Measurements from ENCODE around the gene TSKS.
"Not testable (repeated sequence)": the region's sequence is repeated elsewhere in the genome, so short reads cannot be mapped to it uniquely, and the experiment has no call there.

Gene TSKS

GRCh38 chr19:49730166-49730565 lies 32.9 kb downstream of the TSKS start:
- Histone ChIP-seq H3K9me3 (ENCODE audit: control insufficient read depth, insufficient read depth, low read depth, low read length) (no peaks in the 10 kb centered on the region), H3K27ac (ENCODE audit: extremely low read depth, low read depth, low read length) (no peak overlapping the region), H3K4me3 (ENCODE audit: low read depth, low read length) (no peak overlapping the region), H3K4me1 (ENCODE audit: control insufficient read depth, insufficient read depth, low read length) (no peaks in the 10 kb centered on the region), H3K36me3 (ENCODE audit: control insufficient read depth in 2 of 2, insufficient read depth in 1 of 2, low read length in 2 of 2) (no peaks in the 10 kb centered on the region; a peak in 1 of 3 replicates)
- ChIA-PET POLR2A (interaction anchor here (0.5 kb wide), 1 partner anchor 778 kb away, joined by 5 read pairs; no protein-coding TSS in a partner anchor), CTCF (interaction anchor here (1.6 kb wide), 1 partner anchor 13 kb away, joined by 10 read pairs; no protein-coding TSS in a partner anchor)
- TF ChIP-seq ZNF148 (tag by site-specific recombination; IDR thresholded peaks at IDR 0.05; ENCODE audit: borderline replicate concordance) (no peak), GFI1B (tag by site-specific recombination; IDR thresholded peaks at IDR 0.05) (no peak), ZNF561 (tag by site-specific recombination; IDR thresholded peaks at IDR 0.05; ENCODE audit: borderline replicate concordance) (no peak), ZNF23 (tag by site-specific recombination; IDR thresholded peaks at IDR 0.05; ENCODE audit: borderline replicate concordance) (no peak), ZNF2 (tag by site-specific recombination; IDR thresholded peaks at IDR 0.05) (no peak)

- no peaks in the 10 kb centered on the region for H3K9me3 ChIP-seq (ENCODE audit: control insufficient read depth, insufficient read depth, low read depth, low read length)
- POLR2A ChIA-PET = no interaction called here
- H3K36me3 ChIP-seq (ENCODE audit: control insufficient read depth in 2 of 2, insufficient read depth in 1 of 2, low read length in 2 of 2) = no peaks in the 10 kb centered on the region; a peak in 1 of 3 replicates
- H3K4me3 ChIP-seq (ENCODE audit: low read depth, low read length) = no peak overlapping the region
- no peak overlapping the region for H3K27ac ChIP-seq (ENCODE audit: extremely low read depth, low read depth, low read length)
- H3K4me1 ChIP-seq (ENCODE audit: control insufficient read depth, insufficient read depth, low read length) = no peaks in the 10 kb centered on the region
- CTCF ChIA-PET = interaction anchor here (0.6 to 2.6 kb wide), 3 partner anchors 10 to 137 kb away, joined by 3 to 15 read pairs (median 3); no protein-coding TSS in a partner anchor
- no peak for TF ChIP-seq ELK4 (IDR thresholded peaks at IDR 0.05; ENCODE audit: borderline replicate concordance, low read depth, low read length)
These were observed 35.7 kb downstream of the TSKS start for GRCh38 chr19:49727217-49728030.

GRCh38 chr19:49719420-49719819 lies 43.7 kb downstream of the TSKS start:
- not testable (repeated sequence) for H3K36me3 ChIP-seq (ENCODE audit: control insufficient read depth in 2 of 2, insufficient read depth in 1 of 2, low read length in 2 of 2); H3K9me3 ChIP-seq (ENCODE audit: control insufficient read depth, insufficient read depth, low read depth, low read length); H3K27ac ChIP-seq (ENCODE audit: extremely low read depth, low read depth, low read length); H3K4me3 ChIP-seq (ENCODE audit: low read depth, low read length); H3K4me1 ChIP-seq (ENCODE audit: control insufficient read depth, insufficient read depth, low read length)
- POLR2A ChIA-PET = interaction anchor here (0.6 kb wide), 2 partner anchors 655 to 804 kb away, joined by 4 read pairs; no protein-coding TSS in a partner anchor
- CTCF ChIA-PET = interaction anchor here (0.6 kb wide), 1 partner anchor 219 kb away, joined by 4 read pairs; no protein-coding TSS in a partner anchor

- H3K36me3 ChIP-seq (ENCODE audit: control insufficient read depth in 2 of 2, insufficient read depth in 1 of 2, low read length in 2 of 2) = no peaks in the 10 kb centered on the region
- H3K4me1 ChIP-seq (ENCODE audit: control insufficient read depth, insufficient read depth, low read length) = no peaks in the 10 kb centered on the region
- CTCF ChIA-PET = interaction anchor here (0.6 to 3.6 kb wide), 3 partner anchors 9 to 220 kb away, joined by 4 to 15 read pairs (median 13); no protein-coding TSS in a partner anchor
- no peak overlapping the region for H3K4me3 ChIP-seq (ENCODE audit: low read depth, low read length)
- H3K9me3 ChIP-seq (ENCODE audit: control insufficient read depth, insufficient read depth, low read depth, low read length) = no peaks in the 10 kb centered on the region
- H3K27ac ChIP-seq (ENCODE audit: extremely low read depth, low read depth, low read length) = no peak overlapping the region
- POLR2A ChIA-PET = interaction anchor here (0.8 kb wide), 1 partner anchor 139 kb away, joined by 3 read pairs; no protein-coding TSS in a partner anchor
- TF ChIP-seq ZNF701 (tag by site-specific recombination; IDR thresholded peaks at IDR 0.05) (no peak), ZNF341 (tag by site-specific recombination; IDR thresholded peaks at IDR 0.05; ENCODE audit: low read depth) (no peak), ZNF48 (tag by site-specific recombination; IDR thresholded peaks at IDR 0.05) (no peak), ZNF184 (tag by site-specific recombination; IDR thresholded peaks at IDR 0.05) (no peak), ZNF211 (tag by site-specific recombination; IDR thresholded peaks at IDR 0.05; ENCODE audit: low read depth) (no peak), ZBTB11 (tag by site-specific recombination; conservative IDR thresholded peaks at IDR 0.05; ENCODE audit: low read depth) (no peak), ZNF837 (tag by site-specific recombination; IDR thresholded peaks at IDR 0.05) (no peak)
These were observed 44.1 kb downstream of the TSKS start for GRCh38 chr19:49718991-49719390.
